Osteoblast (primary cell): ENCODE data around the gene NCAM2. TPM values are rescaled to one million over a fixed set of nuclear protein-coding genes. Genes with fewer than 3 reads are reported as not detected.

Experiments used
- DNase-seq: peaks from one replicate; pipeline ENCODE4 v3.0.0; 2011; ENCODE audit warnings: low spot score, mixed read lengths; ENCODE audit not compliant: insufficient read length; ENCODE audit errors: missing footprints
- H2AFZ ChIP-seq: 2 replicates; pipeline ENCODE4 v1.6.0; 2011; ENCODE audit warnings: mild to moderate bottlenecking, low read length
- H3K27ac ChIP-seq: 2 replicates; pipeline ENCODE4 v1.5.1; 2011; ENCODE audit warnings: mild to moderate bottlenecking, low read depth, low read length, moderate library complexity
- H3K27me3 ChIP-seq: 2 replicates; pipeline ENCODE4 v1.6.0; 2012; ENCODE audit warnings: mild to moderate bottlenecking, control low read depth, inconsistent platforms, low read length, moderate library complexity; ENCODE audit not compliant: insufficient read depth
- H3K36me3 ChIP-seq: 2 replicates; pipeline ENCODE4 v1.5.1; 2011; ENCODE audit warnings: mild to moderate bottlenecking, low read length, control low read depth, moderate library complexity; ENCODE audit not compliant: insufficient read depth
- H3K4me1 ChIP-seq: 2 replicates; pipeline ENCODE4 v1.5.1; 2011; ENCODE audit warnings: mild to moderate bottlenecking, low read length, control low read depth, moderate library complexity; ENCODE audit not compliant: insufficient read depth
- H3K4me2 ChIP-seq: 2 replicates; pipeline ENCODE4 v1.6.0; 2011; ENCODE audit warnings: mild to moderate bottlenecking, low read length; ENCODE audit not compliant: insufficient read depth
- H3K4me3 ChIP-seq: fragments of 200-600 bp; sonication (generic); 3 replicates; pipeline ENCODE4 v1.5.1; 2012; ENCODE audit warnings: mild to moderate bottlenecking, low read length, inconsistent platforms; ENCODE audit not compliant: insufficient read depth
- H3K79me2 ChIP-seq: 2 replicates; pipeline ENCODE4 v1.6.0; 2012; ENCODE audit warnings: mild to moderate bottlenecking, low read length, control low read depth, inconsistent platforms; ENCODE audit not compliant: insufficient read depth
- H3K9me3 ChIP-seq: 2 replicates; pipeline ENCODE4 v1.5.1; 2011; ENCODE audit warnings: low read depth, low read length, control low read depth
- H4K20me1 ChIP-seq: 2 replicates; pipeline ENCODE4 v1.6.0; 2012; ENCODE audit warnings: mild to moderate bottlenecking, low read length, control low read depth; ENCODE audit not compliant: insufficient read depth
- total RNA-seq: library from RNA; depleted of rRNA; stranded (reverse); fragments of >200 nt; gene quantifications from 2 replicates; pipeline ENCODE4 v1.2.3, GENCODE V29; 2012
- TF ChIP-seq, protein P1 (sequence below): IDR thresholded peaks from 2 replicates; pipeline ENCODE4 v1.5.1; 2011; ENCODE audit warnings: mild to moderate bottlenecking, low read depth, low read length, moderate library complexity; ENCODE audit errors: extremely low read depth

Gene NCAM2
- total RNA-seq, 1 donor = 8.0 TPM

- H4K20me1 ChIP-seq = no peaks in the 10 kb centered on the region
- no peak overlapping the region for H2AFZ ChIP-seq
- no peaks in the 10 kb centered on the region for H3K79me2 ChIP-seq
- no peak overlapping the region for H3K27ac ChIP-seq
- TF ChIP-seq, protein P1, sequence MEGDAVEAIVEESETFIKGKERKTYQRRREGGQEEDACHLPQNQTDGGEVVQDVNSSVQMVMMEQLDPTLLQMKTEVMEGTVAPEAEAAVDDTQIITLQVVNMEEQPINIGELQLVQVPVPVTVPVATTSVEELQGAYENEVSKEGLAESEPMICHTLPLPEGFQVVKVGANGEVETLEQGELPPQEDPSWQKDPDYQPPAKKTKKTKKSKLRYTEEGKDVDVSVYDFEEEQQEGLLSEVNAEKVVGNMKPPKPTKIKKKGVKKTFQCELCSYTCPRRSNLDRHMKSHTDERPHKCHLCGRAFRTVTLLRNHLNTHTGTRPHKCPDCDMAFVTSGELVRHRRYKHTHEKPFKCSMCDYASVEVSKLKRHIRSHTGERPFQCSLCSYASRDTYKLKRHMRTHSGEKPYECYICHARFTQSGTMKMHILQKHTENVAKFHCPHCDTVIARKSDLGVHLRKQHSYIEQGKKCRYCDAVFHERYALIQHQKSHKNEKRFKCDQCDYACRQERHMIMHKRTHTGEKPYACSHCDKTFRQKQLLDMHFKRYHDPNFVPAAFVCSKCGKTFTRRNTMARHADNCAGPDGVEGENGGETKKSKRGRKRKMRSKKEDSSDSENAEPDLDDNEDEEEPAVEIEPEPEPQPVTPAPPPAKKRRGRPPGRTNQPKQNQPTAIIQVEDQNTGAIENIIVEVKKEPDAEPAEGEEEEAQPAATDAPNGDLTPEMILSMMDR = no peak
- no peak overlapping the region for H3K4me3 ChIP-seq
- H3K36me3 ChIP-seq = no peaks in the 10 kb centered on the region
- H3K27me3 ChIP-seq = no peaks in the 10 kb centered on the region
- no peak for DNase-seq
- no peaks in the 10 kb centered on the region for H3K9me3 ChIP-seq
- no peak overlapping the region for H3K4me2 ChIP-seq
- H3K4me1 ChIP-seq = no peaks in the 10 kb centered on the region
Observed at GRCh38 chr21:21030311-21030710, 32.1 kb downstream of the NCAM2 start.

DNA sequence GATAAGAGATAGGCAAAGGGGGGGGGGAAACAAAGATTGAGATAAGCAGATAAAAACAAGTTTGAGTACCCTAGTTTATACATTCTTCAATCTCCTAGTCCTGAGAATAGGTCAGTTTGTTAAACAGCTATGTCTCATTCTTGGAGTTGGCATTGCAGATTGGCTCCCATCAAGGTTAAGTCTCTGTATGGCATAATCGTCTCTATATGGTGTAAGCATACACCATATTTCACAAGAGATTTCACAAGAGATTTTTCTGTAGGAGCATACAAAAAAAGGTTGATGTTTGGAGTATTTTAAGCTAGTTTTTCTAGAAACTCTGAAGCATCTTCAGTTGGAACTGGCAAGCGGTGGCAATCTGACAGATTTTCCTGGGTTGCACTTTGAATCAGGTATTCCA, 35.8 kb downstream of the NCAM2 start:
- H3K79me2 ChIP-seq = no peaks in the 10 kb centered on the region
- no peaks in the 10 kb centered on the region for H3K9me3 ChIP-seq
- H3K36me3 ChIP-seq = no peaks in the 10 kb centered on the region
- H3K4me2 ChIP-seq = no peak overlapping the region
- H2AFZ ChIP-seq = no peak overlapping the region
- no peak for DNase-seq
- no peak overlapping the region for H3K4me3 ChIP-seq
- TF ChIP-seq, protein P1 = no peak
- H3K27ac ChIP-seq = no peak overlapping the region
- H4K20me1 ChIP-seq = no peaks in the 10 kb centered on the region
- H3K4me1 ChIP-seq = no peaks in the 10 kb centered on the region
- no peaks in the 10 kb centered on the region for H3K27me3 ChIP-seq

DNA sequence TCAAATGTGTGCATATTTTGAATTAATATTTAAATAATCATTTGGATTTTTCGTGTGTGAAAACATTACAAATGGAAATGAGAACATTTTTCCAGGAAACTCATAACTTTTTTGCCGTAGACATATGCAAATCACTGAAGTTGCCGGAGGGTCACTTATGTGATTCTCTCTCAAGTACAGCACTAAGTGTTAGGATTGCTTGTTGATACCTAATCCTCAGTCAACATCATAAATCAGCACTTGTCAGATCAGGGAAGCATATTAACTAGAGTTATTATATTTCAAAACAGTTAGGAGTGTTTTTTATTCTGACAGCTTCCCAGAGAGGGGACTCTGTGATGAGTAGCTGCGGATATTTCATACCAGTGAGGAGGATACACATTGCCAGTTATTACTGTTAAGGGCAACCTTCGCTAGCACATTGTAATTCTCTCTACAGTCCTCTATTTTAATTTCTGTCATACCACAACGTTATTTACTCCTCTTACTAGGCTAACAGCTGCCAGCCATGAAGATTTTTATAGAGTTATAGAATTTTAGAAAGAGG, 41.5 kb downstream of the NCAM2 start:
- no peaks in the 10 kb centered on the region for H3K36me3 ChIP-seq

GRCh38 chr21:21045518-21045917, 47.3 kb downstream of the NCAM2 start:
- H3K79me2 ChIP-seq = no peaks in the 10 kb centered on the region
- no peaks in the 10 kb centered on the region for H3K27me3 ChIP-seq
- H3K4me1 ChIP-seq = no peaks in the 10 kb centered on the region
- H3K36me3 ChIP-seq = no peaks in the 10 kb centered on the region
- H3K4me2 ChIP-seq = no peak overlapping the region
- no peaks in the 10 kb centered on the region for H4K20me1 ChIP-seq
- DNase-seq = no peak
- H3K27ac ChIP-seq = no peak overlapping the region
- H3K4me3 ChIP-seq = no peak overlapping the region
- H2AFZ ChIP-seq = no peak overlapping the region
- no peaks in the 10 kb centered on the region for H3K9me3 ChIP-seq
- TF ChIP-seq, protein P1 = no peak

More for the DNA sequence above, 41.5 kb downstream of the NCAM2 start:
- H4K20me1 ChIP-seq = no peaks in the 10 kb centered on the region
- TF ChIP-seq, protein P1 = no peak
- no peaks in the 10 kb centered on the region for H3K79me2 ChIP-seq
- no peak overlapping the region for H3K4me3 ChIP-seq
- no peaks in the 10 kb centered on the region for H3K4me1 ChIP-seq
- no peaks in the 10 kb centered on the region for H3K9me3 ChIP-seq
- no peak overlapping the region for H3K27ac ChIP-seq
- no peaks in the 10 kb centered on the region for H3K27me3 ChIP-seq
- no peak overlapping the region for H3K4me2 ChIP-seq
- DNase-seq = no peak
- no peak overlapping the region for H2AFZ ChIP-seq
